Right lung (tissue), 5 donors: ENCODE data around the gene SIGLEC15. TPM values are rescaled to one million over a fixed set of nuclear protein-coding genes. Genes with fewer than 3 reads are reported as not detected.
A peak's percentile ranks its signal among the peaks of the same experiment; 100 is the strongest.
"Not testable (repeated sequence)": the region's sequence is repeated elsewhere in the genome, so short reads cannot be mapped to it uniquely, and the experiment has no call there.

ENCODE experiments used
- DNase-seq, 2 donors: peaks; one replicate each; pipeline ENCODE4 v3.0.0-alpha.2; 2013
- polyA plus RNA-seq, 5 donors: library from polyadenylated mRNA; unstranded; fragments of 120-200 nt; gene quantifications; one replicate each; pipeline versions ENCODE4 v1.2.1 to v1.2.3, GENCODE V29; 2013; ENCODE audit warnings: inconsistent platforms in 1 of 5, low replicate concordance in 1 of 5; ENCODE audit not compliant: insufficient read length in 5 of 5, insufficient read depth in 1 of 5

SIGLEC15 gene
- polyA plus RNA-seq, 5 donors = 0.21 to 0.40 (median 0.24) TPM

DNA sequence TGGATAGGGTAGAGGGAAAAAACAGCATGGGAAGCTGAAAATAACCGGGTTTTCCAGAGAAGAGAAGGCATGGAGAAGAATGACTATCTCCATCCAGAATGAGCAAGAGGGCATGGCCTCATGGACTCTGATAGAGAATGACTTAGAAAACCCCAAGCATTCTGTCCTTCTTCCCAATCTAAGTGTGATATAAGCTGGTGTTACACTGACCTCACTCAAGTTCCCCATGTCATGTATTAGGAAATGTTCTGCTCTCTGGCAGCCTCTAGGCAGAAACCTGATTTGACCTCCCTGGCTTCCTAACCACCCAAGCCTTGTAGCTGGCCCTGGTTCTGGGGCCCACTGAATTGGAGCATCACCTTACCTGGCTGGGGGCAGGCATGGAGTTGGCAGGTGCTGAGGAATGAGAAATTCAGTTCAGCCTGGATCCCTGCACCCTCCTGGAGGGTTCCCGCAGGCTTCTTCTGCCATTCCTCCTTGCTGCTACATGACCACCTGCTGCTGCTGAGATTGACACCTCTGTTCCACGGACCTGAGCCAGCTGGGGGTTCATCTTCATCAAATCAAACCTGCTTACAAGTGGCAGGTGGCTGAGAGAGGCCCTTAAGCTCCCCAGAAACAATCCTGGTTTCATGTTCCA lies 5.2 kb upstream of the SIGLEC15 start:
- no peak for DNase-seq

DNA sequence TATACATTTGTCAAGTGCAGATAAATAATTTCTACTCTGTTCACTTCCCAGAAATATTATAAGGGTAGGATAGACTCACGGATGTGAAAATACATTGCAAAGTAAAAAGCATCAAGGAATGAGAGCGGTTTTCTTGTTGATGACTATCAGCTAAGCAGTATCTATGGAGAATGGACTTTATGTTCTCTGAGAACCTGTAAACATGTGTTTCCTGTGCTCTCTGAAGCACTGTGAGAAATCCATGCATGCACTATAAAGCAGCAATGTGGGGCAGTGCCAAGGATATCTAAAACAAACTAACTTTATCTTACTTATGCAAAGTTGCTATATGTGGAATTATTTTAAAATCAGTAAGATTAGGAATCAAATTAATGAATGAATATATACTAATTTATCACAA lies 4.4 kb upstream of the SIGLEC15 start:
- DNase-seq = no peak

DNA sequence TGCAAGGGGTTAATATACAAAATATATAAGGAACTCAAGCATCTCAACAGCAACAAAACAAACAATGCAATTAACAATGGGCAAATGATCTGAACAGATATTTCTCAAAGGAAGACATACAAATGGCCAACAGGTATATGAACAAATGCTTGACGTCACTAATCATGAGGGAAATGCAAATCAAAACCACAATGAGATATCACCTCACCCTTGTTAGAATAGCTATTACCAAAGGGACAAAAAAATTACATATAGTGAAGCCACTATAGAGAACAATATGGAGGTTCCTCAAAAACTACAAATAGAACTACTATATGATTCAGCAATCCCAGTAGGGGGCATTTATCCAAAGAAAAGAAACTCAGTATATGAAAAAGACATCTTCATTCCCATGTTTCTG lies 3.8 kb upstream of the SIGLEC15 start:
- DNase-seq = no peak

DNA sequence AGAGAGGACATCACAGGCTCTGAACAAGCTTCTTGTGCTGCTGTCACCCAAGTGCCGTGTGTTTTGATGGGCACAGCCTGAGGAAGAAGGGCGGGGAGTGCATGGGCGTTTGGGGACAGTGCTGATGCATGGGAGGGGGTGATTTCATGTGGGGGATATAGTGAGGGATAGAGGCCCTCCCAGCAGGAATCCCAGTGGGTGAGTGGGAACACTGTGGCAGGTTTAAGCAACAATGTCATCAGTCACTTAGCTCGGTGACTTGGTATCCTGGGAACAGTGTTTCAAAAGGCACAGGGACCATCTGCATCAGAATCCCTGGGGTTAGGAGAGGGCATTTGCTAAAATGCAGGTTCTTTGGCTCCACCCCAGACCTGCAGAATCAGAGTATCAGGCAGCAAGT lies 609 bp downstream of the SIGLEC15 start:
- DNase-seq = no peak

DNA sequence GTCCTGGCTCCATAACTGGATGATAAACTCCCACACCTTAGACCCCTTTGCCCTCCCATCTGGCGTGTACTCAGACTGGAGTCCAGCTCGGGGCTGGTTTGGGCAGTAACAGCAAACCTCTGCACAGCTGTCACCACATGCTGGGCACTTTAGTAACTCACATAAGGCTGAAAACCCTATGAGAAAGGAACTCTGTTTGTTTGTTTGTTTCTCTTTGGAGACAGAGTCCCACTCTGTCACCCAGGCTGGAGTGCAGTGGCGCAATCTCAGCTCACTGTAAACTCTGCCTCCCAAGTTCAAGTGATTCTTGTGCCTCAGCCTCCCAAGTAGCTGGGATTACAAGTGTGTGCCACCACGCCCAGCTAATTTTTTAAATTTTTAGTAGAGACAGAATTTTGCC lies 1.2 kb downstream of the SIGLEC15 start:
- not testable (repeated sequence) for DNase-seq

DNA sequence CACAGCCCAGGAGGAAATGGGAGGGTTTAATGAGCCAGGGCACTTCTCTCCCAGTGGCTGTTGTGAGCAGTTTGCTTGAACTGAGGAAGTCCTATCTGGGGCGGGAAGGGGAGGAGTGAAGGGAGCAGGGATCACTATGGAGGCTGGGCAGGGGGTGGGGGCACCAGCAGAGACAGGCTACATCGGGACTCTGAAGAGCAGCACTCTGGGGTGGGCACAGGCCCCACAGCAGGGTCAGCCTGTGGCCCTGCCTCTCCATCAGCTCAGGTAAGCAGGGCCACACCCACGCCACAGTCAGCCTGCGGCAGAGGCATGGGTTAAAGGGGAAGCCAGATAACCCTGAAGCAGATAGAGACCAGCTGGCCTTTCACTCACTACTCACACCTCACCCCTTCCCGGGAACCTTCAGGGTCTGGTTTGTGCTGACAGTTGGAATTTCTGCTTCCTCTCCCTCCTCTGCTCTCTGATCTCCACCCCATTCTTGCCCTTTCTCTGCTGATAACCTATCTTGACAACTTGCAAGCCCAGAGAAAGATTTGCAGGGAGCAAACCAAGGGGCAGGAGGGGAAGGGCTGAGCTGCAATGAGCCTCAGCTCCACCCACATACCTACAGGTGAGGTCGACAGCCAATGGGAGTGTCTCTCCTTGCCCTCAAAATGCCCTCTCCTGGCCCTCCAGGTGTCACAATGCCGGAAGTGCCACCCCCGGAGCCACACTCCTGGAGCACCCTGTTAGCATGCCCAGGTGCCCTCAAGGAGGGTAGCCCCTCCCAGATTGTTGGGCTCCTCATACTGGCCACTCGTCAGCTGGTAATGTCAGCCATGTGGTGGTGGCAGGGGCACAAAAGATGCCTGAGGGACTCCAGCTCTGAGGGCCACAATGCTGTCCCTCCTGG lies 3.7 kb downstream of the SIGLEC15 start:
- no peak for DNase-seq

DNA sequence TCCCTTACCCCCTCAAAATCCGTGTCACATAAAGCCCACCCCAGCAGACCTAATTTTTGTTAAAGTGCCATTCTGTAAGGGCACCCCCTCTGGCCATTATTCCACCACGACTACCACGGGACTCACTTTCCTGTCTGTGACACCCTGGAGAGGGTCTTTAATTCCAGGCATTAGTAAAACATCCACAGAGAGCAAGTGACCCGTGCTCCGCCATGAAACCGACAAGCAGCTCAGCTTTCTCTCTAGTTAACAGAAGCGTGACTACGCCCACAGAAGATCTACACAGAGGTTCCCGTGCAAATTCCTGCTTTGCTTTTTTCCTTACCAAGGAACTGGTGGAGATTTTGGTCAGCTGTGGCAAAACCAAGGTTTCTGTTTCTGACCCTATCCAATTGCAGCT lies 4.4 kb downstream of the SIGLEC15 start:
- no peak for DNase-seq

DNA sequence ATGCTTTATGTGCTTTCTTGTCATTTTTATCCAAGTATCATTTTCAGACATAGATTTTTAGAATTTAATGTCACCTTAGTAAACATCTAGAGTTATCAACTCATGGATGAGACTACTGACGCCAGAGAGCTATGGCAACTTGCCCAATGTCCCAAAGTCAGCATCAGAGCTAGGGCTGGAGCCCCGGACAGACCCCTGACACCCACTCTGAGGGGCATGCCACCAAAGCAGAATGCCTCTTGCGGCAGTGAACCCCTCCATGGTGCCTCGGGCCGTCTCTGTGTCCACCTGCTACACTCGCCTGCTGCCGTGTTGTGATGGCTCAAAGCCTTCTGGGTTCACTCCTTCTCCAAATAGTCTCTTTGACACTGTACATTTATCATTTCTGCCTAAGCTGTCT lies 5.4 kb downstream of the SIGLEC15 start:
- DNase-seq = no peak

DNA sequence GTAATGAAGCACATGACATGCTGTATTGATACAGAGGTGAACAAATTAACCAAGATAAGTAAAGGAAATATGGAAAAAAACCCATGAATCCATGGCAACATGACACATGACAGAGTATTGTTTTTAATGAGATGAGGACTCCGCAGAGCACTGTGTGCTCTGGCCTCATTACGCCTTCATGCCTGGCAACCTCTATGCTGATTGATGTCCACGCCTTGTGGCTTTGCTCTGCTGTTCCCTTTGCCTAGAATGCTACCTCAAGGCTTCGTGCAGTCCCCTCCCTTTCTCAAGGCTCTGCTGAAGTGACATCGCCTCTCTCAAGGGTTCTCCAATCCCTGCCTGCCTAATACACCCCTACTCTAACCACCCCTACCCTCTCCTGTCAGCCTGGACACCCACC lies 8.4 kb downstream of the SIGLEC15 start:
- no peak for DNase-seq

DNA sequence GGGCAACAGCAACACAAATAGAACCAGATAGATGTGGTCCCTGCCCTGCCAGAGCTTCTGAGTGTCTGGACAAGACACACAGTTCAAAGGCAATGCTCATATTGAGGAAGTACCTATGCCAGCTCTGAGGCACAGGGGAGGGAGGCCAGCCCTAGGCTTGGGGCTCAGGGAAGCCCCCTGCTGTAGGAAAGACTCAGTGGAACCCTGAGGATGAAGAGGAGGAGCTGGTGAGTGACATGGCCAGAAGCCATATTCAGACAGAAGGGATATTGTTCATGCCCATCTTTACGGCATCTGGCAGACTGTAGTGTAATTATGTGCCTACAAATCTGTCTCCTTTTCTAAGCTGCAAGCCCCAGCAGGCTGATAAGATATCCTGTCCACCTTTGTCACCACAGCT lies 8.8 kb downstream of the SIGLEC15 start:
- DNase-seq = no peak

DNA sequence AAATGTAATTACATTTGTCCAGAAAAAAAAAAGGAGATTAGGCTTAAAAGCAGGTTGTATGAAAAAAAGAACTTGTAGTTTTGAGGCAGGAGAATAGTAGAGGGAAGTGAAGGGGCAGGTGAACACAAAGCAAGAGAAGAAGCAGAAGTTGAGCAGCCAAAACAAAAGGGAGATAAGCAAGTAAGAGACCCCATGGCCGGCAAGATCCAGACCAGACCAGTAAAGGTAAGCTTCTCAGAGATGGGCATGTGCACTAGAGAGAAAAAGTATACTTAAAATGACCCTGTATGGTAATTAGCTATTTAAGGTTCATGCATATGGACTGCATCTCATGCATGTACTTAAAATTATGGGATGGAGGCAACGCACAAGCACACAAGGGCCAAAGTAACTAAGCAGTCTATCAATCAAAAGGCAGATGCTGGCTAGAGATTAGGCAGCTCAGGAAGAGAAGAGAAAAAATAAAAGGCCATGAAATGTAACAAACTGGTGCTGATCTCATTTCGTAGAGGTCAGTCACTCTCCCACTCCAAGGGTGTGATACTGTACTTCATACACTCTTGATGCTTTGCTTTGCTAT lies 9.7 kb downstream of the SIGLEC15 start:
- no peak for DNase-seq

DNA sequence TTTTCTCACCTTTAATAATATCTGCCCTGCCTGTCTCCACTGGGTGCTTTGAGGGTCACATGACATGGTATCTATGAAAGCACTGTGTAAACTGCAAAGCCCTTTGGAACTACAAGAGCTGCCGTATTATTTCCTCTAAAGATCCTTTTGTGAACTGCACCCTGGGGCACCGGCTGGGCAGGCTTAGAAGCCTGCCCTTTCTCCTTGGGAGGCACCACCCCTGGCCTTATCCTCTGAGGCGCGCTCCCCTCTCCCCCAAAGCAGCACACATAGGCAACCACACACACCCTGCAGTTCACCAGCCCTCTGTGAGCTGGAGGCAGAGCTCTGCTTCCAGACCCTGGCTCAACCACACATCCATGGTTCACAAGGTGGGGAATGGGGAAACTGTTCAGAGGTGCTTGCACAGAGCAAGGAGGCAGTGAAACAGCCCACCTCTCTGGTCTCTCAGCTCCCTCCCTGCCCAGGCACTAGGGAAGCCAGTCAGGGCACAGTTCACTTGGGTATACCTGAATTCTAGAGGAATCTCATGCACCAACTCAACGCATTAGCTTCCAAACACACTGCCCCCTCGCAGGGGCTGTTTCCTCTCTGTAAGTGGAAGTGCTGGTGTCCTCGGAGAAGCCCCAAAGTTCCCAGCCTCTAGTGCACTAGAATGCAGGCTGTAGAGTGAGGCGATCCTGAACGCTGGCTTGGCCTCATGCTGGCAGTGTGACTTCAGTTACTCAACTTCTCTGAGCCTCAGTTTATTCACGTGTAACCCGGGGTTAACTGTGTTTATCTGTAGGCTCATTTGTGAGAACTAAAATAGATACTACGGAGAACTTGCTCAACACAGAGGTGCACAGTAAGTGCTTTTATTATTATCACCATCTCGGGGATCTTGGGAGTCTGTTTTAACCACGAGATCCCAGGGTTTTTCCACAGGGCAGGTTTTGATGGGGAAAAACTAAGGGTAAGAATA lies 11.0 kb downstream of the SIGLEC15 start:
- DNase-seq = no peak

DNA sequence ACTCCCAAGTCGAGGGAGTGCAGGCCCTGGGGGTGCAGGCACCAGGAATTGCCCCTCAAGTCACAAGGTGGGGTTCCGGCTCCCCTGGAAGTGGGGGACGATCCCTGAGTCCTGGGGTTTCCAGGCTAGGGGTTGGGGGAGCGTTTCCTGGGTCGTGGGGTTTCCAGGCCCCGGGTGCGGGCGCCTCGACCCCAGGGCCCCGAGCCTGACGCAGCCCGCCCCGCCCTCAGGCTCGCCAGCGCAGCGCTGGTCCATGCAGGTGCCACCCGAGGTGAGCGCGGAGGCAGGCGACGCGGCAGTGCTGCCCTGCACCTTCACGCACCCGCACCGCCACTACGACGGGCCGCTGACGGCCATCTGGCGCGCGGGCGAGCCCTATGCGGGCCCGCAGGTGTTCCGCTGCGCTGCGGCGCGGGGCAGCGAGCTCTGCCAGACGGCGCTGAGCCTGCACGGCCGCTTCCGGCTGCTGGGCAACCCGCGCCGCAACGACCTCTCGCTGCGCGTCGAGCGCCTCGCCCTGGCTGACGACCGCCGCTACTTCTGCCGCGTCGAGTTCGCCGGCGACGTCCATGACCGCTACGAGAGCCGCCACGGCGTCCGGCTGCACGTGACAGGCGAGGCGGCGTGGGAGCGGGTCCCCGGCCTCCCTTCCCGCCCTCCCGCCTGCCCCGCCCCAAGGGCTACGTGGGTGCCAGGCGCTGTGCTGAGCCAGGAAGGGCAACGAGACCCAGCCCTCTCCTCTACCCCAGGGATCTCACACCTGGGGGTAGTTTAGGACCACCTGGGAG lies 12.0 kb downstream of the SIGLEC15 start:
- DNase-seq = peak in 1 of 2 donors; percentile 45

DNA sequence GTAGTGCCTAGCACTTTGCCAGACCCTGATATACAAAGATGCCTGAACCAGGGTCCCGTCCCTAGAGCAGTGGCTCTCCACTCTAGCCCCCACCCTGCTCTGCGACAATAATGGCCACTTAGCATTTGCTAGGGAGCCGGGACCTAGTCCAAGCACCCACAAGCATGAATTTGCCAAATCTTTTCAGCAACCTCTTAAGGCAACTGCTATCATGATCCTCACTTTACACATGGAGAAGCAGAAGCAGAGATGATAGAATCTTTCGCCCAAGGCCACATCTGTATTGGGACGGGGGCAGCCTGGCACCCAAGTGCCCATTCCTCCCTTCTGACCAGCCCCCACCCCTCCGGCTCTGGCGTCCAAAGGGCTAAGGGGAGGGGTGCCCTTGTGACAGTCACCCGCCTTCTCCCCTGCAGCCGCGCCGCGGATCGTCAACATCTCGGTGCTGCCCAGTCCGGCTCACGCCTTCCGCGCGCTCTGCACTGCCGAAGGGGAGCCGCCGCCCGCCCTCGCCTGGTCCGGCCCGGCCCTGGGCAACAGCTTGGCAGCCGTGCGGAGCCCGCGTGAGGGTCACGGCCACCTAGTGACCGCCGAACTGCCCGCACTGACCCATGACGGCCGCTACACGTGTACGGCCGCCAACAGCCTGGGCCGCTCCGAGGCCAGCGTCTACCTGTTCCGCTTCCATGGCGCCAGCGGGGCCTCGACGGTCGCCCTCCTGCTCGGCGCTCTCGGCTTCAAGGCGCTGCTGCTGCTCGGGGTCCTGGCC lies 13.0 kb downstream of the SIGLEC15 start:
- DNase-seq = no peak

DNA sequence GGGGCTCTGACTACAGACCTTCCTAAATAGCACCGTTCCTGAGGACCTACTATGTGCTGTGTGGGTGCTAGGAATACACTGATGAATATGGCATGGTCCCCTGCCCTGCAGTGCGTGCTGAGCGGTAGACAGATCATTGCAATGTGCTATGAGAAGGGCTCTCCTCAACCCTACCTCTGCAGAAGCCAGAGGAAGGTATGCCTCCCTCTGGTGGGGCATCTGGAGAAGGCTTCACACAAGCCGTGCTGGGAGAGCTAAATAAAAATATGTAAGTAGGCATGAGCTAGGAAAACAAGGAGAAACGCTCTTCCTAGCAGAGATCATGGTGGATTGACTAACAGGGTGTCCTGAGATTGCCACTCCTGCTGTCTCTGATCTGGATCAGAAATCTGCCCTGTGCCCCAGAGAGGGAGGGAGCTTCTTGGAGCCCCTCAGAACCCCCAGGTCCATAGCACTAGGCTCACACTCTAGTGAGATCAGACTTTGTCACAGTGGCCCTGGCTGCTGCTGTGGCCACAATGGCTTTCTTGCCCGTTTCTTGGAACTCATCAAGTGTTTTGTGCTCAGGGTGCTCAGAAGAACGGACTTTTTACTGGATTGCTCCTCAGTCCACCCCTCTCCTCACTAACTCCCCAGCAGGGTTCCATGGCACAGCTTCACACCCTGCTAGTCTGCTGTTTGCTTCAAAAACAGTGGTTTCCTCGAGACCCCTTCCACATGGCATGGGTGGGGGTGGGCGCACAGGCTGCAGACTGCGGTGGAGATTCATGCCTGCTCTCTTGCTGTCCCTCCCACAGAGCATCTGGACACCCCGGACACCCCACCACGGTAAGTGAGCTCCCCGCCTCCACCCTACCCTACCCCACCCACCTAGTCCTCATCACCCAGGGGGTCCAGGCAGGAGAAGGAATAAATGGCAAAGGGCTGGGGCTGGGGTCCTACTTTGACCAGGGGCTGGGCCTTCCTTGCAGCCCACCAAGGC lies 14.2 kb downstream of the SIGLEC15 start:
- DNase-seq = no peak

DNA sequence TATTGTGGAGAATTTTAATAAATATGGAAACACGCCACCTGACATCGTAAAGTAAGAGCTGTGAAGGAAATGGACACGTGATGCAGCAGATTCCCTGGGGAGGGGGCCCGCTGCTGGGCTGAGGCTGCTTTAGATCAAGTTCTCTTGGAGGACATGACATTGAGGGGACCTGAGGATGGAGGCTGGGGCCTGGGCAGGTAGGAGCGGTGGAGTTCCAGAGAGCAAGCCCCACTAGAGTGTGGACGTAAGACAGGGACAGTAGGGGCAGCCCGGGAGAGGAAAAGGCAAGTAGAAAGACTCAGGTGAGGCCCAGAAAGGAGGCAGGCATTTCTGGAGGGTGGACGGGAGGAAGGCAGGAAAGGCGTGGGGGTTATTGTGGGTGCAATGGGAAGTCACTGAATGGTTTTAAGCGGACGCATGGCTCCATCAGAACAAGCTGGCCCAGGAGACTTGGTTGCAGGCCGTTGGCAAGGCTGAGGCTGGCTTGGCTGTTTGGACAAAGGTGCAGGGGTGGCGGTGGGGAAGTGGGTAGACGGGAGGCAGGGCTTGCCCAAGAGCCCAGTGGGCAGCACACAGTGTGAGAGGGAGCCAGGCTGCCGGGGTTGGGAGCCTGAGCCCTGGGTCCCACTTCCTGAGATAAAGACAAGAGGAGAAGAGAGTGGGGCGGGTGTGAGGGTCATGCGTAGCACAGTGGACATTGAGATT lies 15.7 kb downstream of the SIGLEC15 start:
- no peak for DNase-seq

DNA sequence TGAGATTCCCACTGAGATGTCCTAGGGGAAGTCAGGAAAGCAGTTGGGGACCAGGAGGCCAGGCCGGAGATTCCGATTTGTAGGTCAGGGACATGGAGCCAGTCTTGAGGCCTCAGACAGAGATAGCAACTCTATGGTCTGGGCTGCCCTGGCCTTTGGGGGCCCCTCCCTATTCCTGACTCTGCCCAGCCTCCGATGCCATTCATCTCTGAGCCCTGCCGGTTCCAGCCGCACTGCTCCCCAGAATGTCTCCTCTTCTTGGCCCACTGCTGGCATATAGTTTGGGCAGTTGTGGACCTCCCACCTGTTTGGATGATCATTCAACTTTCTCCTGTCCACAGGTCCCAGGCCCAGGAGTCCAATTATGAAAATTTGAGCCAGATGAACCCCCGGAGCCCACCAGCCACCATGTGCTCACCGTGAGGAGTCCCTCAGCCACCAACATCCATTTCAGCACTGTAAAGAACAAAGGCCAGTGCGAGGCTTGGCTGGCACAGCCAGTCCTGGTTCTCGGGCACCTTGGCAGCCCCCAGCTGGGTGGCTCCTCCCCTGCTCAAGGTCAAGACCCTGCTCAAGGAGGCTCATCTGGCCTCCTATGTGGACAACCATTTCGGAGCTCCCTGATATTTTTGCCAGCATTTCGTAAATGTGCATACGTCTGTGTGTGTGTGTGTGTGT lies 16.4 kb downstream of the SIGLEC15 start:
- DNase-seq = no peak

DNA sequence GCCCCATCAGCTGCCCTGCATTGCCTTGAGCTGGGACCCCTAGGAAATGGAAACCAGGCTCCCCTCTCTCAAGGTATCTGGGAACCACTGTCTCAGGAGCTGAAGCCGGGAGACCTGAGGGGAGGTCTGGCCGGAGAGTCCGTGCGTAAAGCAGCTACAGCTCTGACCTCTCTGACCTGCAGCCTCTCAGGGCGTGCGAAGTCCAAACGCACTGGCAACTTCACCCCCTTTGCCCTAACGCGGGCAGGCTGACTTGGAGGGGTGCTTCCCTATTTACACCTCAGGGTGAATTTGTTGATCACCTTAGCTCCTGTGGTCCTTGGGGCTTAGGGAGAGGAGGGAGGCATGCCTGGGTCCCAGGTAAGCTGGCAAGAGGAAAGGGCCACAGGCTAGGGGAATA lies 17.5 kb downstream of the SIGLEC15 start:
- no peak for DNase-seq
